D721Med (cell line): ENCODE data around the gene HSD11B1.

ENCODE experiments used
- DNase-seq: peaks from one replicate; pipeline ENCODE4 v3.0.0; 2011; ENCODE audit warnings: low spot score; ENCODE audit not compliant: insufficient read length
- FAIRE-seq: peaks from 2 replicates; lab custom pipeline; 2011; peaks lifted over from hg19 to GRCh38; lab: Jason Lieb, UNC
- CTCF ChIP-seq: IDR thresholded peaks from 2 replicates; pipeline ENCODE4 v1.5.1; 2012; ENCODE audit warnings: mild to moderate bottlenecking, control low read depth; ENCODE audit not compliant: insufficient read depth; ENCODE audit errors: missing control alignments

The HSD11B1 gene

GRCh38 chr1:209674957-209675564 is 29.6 kb upstream of the HSD11B1 start, which contains the start of gene G0S2:
TSS of gene G0S2 (plus strand) at chr1:209675412. CDS start at chr1:209675685, 273 bp downstream.
- FAIRE-seq (no peak), DNase-seq (no peak)
- TF ChIP-seq CTCF: no peak

DNA sequence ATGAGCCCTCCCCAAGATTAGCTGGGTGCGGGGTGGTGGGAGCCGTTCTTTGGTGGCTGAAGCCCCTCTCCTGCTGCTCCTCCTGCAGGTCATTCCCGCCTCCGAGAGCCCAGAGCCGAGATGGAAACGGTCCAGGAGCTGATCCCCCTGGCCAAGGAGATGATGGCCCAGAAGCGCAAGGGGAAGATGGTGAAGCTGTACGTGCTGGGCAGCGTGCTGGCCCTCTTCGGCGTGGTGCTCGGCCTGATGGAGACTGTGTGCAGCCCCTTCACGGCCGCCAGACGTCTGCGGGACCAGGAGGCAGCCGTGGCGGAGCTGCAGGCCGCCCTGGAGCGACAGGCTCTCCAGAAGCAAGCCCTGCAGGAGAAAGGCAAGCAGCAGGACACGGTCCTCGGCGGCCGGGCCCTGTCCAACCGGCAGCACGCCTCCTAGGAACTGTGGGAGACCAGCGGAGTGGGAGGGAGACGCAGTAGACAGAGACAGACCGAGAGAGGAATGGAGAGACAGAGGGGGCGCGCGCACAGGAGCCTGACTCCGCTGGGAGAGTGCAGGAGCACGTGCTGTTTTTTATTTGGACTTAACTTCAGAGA is 29.0 kb upstream of the HSD11B1 start:
- TF ChIP-seq CTCF: no peak
- DNase-seq (no peak), FAIRE-seq (no peak)

DNA sequence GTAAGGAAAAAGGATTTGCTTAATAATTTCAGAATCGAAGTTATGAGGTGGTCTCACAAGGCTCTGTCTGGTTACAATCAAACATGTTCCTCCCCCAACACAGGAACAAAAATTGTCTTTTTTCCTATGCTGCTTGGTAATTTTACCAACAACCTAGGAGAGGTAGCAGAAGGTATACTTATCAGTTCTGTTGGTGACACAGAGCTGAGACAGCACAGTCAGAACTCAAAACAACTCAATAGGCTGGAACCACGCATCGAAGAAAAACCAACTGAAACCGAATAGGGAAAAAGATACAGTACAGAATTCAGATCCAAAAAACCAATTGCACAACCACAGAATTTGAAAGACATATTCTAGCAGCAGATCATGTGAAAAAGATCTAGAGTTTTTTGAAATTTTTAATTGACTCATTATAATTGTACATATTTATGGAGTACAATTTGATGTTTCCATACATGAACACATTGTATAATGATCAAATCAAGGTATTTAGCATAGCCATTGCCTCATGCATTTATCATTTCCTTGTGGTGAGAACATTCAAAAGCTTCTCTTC is 25.6 kb upstream of the HSD11B1 start:
- DNase-seq (no peak), FAIRE-seq (no peak)
- no peak for TF ChIP-seq CTCF

DNA sequence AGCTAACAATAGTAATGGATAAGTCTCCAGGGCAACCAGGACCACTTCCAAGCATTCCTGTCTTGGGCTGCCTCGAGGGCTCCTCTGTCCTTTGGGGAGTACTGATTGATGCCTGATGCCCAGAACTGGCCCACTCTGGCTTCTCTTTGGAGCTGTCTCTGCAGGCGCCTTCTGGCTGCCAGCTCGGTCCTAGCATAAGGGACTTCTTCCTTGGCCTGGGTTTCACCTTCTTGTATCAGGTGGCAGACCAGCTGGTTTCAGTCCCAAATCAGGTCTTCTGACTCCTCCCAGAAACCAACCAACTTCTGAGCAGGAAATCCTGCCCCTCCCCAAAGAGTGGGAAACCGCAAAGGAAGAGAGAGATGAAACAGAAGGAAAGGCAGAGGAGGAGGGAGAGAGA is 18.8 kb upstream of the HSD11B1 start:
- no peak for TF ChIP-seq CTCF
- FAIRE-seq: no peak
- DNase-seq: no peak

GRCh38 chr1:209686322-209686721 is 18.3 kb upstream of the HSD11B1 start:
- DNase-seq: no peak
- no peak for FAIRE-seq
- no peak for TF ChIP-seq CTCF

DNA sequence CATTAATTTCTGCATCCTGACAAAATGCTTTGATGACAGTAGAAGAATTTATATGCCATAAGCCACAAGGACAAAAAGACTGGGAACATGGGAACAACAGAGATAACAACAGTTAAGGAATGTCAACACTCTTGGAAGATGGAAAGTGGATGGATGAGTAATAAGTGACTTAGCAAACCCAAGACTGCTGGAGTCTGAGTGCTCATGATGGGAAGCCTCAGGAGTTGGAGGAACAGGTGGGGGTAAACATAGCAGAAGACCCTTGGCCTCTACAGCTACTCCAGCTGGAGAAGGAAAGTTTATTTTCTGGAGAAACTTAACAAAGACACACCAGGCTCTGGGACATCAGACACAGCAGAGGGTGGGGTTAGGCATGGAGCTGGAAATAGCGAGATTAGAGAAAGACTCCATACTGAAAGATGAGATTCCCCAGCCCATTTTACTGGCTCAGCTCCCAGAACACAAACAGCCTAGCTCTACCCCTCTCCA is 15.9 kb upstream of the HSD11B1 start:
- no peak for FAIRE-seq
- no peak for TF ChIP-seq CTCF
- DNase-seq: no peak

DNA sequence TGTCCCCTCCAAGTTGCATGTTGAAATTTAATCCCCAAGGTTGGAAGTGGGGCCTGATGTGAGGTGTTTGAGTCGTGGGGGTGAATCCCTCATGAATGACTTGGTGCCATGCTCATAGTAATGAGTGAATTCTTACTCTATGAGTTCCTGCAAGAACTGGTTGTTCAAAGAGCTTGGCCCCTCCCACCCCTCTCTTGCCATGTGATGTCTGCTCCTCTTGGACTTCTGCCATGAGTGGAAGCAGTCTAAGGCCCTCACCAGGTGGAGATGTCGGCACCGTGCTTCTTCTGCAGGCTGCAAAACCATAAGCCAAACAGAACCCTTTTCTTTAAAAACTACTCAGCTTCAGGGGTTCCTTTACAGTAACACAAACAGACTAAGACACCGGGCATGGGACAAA is 15.2 kb upstream of the HSD11B1 start:
- no peak for FAIRE-seq
- no peak for DNase-seq
- no peak for TF ChIP-seq CTCF
